Testis (tissue), 2 donors: ENCODE data around the gene GABRQ.
"Not testable (repeated sequence)": the region's sequence is repeated elsewhere in the genome, so short reads cannot be mapped to it uniquely, and the experiment has no call there.

ENCODE experiments used
- POLR2A ChIP-seq: fragments of 450-650 bp; IDR thresholded peaks from one replicate; pipeline ENCODE4 v1.6.1; 2017; ENCODE audit warnings: antibody characterized with exemption, mild to moderate bottlenecking, moderate library complexity
- TF ChIP-seq, protein P1 (sequence below), 3 experiments: fragments of 450-650 bp in 2 of 3; fragments of 200-600 bp in 1 of 3; sonication (generic) in 1 of 3; IDR thresholded peaks; one replicate each; pipeline ENCODE4 v1.5.1; 2016 to 2019; ENCODE audit warnings: antibody characterized with exemption in 3 of 3, mild to moderate bottlenecking in 2 of 3, moderate library complexity in 1 of 3

GRCh38 chrX:152697952-152698931 is 60.5 kb downstream of the GABRQ start, which contains the start of gene MAGEA3:
- TF ChIP-seq, protein P1, sequence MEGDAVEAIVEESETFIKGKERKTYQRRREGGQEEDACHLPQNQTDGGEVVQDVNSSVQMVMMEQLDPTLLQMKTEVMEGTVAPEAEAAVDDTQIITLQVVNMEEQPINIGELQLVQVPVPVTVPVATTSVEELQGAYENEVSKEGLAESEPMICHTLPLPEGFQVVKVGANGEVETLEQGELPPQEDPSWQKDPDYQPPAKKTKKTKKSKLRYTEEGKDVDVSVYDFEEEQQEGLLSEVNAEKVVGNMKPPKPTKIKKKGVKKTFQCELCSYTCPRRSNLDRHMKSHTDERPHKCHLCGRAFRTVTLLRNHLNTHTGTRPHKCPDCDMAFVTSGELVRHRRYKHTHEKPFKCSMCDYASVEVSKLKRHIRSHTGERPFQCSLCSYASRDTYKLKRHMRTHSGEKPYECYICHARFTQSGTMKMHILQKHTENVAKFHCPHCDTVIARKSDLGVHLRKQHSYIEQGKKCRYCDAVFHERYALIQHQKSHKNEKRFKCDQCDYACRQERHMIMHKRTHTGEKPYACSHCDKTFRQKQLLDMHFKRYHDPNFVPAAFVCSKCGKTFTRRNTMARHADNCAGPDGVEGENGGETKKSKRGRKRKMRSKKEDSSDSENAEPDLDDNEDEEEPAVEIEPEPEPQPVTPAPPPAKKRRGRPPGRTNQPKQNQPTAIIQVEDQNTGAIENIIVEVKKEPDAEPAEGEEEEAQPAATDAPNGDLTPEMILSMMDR (IDR thresholded peaks at IDR 0.05) = not testable (repeated sequence)
- TF ChIP-seq POLR2A = not testable (repeated sequence)
